ENCODE measurements around the gene PLEKHM3.

DNA sequence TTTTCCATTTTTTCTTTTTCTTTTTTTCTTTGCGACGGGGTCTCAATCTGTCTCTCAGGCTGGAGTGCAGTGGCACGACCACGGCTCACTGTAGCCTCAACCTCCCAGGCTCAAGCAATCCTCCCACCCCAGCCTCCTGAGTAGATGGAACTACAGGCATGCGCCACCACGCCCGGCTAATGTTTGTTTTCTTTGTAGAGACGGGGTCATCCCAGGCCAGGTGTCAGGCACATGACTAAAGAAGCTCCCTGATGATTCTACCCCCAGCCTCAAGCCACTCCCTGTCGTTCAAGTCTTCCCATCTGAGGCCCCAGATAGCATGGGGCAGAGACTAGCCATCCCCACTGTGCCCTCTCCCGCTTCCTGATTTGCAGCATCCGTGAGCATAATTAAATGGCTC, 245.8 kb downstream of the PLEKHM3 start:
- no peak for TF ChIP-seq EZH2 (IDR thresholded peaks at IDR 0.05; ENCODE audit: insufficient read depth, poor library complexity, severe bottlenecking)
- no peak for TF ChIP-seq EZH2phosphoT487 (IDR thresholded peaks at IDR 0.05; ENCODE audit: insufficient read depth, low read depth)
